ENCODE data around the gene GALNT12.

GALNT12 gene

GRCh38 chr9:98801969-98802371 lies 5.5 kb upstream of the GALNT12 start:
- no peak overlapping the region for H3K4me3 ChIP-seq (ENCODE audit: low read depth, low read length)
- TF ChIP-seq CTCF (IDR thresholded peaks at IDR 0.05; ENCODE audit: low read depth, low read length, missing control alignments): no peak
- DNase-seq (ENCODE audit: low read depth): no peak
- in situ Hi-C loops (cut with HindIII; ENCODE audit: low sequenced_read_pairs): no loop called here

- no peak for DNase-seq (ENCODE audit: low read depth)
- in situ Hi-C loops (cut with HindIII; ENCODE audit: low sequenced_read_pairs): no loop called here
- H3K4me3 ChIP-seq (ENCODE audit: low read depth, low read length): no peak overlapping the region
- no peak for TF ChIP-seq CTCF (IDR thresholded peaks at IDR 0.05; ENCODE audit: low read depth, low read length, missing control alignments)
Measured at GRCh38 chr9:98804083-98804482, 3.4 kb upstream of the GALNT12 start.

- TF ChIP-seq CTCF (IDR thresholded peaks at IDR 0.05; ENCODE audit: low read depth, low read length, missing control alignments): no peak
- no peak for DNase-seq (ENCODE audit: low read depth)
- H3K4me3 ChIP-seq (ENCODE audit: low read depth, low read length): no peak overlapping the region
- in situ Hi-C loops (cut with HindIII; ENCODE audit: low sequenced_read_pairs): no loop called here
Measured at GRCh38 chr9:98805506-98806272, 1.8 kb upstream of the GALNT12 start.

GRCh38 chr9:98806394-98807035 lies 955 bp upstream of the GALNT12 start:
- DNase-seq (ENCODE audit: low read depth): no peak
- TF ChIP-seq CTCF (IDR thresholded peaks at IDR 0.05; ENCODE audit: low read depth, low read length, missing control alignments): peak; percentile 35
- in situ Hi-C loops (cut with HindIII; ENCODE audit: low sequenced_read_pairs): no loop called here
- no peak overlapping the region for H3K4me3 ChIP-seq (ENCODE audit: low read depth, low read length)

GRCh38 chr9:98807814-98808195 lies 335 bp downstream of the GALNT12 start:
- no peak for TF ChIP-seq CTCF (IDR thresholded peaks at IDR 0.05; ENCODE audit: low read depth, low read length, missing control alignments)
- no peak for DNase-seq (ENCODE audit: low read depth)
- peak overlapping the region; percentile 40 for H3K4me3 ChIP-seq (ENCODE audit: low read depth, low read length)
- in situ Hi-C loops (cut with HindIII; ENCODE audit: low sequenced_read_pairs): no loop called here

GRCh38 chr9:98808411-98808815 lies 943 bp downstream of the GALNT12 start:
- in situ Hi-C loops (cut with HindIII; ENCODE audit: low sequenced_read_pairs): no loop called here
- no peak for TF ChIP-seq CTCF (IDR thresholded peaks at IDR 0.05; ENCODE audit: low read depth, low read length, missing control alignments)
- no peak for DNase-seq (ENCODE audit: low read depth)
- peak overlapping the region; percentile 40 for H3K4me3 ChIP-seq (ENCODE audit: low read depth, low read length)
